Hematopoietic multipotent progenitor cell treated with erythropoietin and hydrocortisone succinate and interleukin-3 and kit ligand, for 4 days (in vitro differentiated cells): ENCODE results near the gene MYOM1.
"Not testable (repeated sequence)": the region's sequence is repeated elsewhere in the genome, so short reads cannot be mapped to it uniquely, and the experiment has no call there.

Source experiments
- DNase-seq: peaks from one replicate; pipeline ENCODE4 v3.0.0-alpha.2; 2015

The MYOM1 gene

GRCh38 chr18:3248658-3249359 is 29.0 kb upstream of the MYOM1 start:
- peak; percentile 87 for DNase-seq

GRCh38 chr18:3248062-3248657 is 28.4 kb upstream of the MYOM1 start:
- DNase-seq: peak; percentile 66

GRCh38 chr18:3247240-3248061 is 27.7 kb upstream of the MYOM1 start, which contains the start of gene MYL12A:
Gene MYL12A, plus strand, starts transcription at chr18:3247801. Its CDS starts 5,447 bp downstream, at chr18:3253248.
- DNase-seq: peak; percentile 99

GRCh38 chr18:3246635-3247239 is 27.0 kb upstream of the MYOM1 start:
- peak; percentile 90 for DNase-seq

GRCh38 chr18:3245853-3246634 is 26.3 kb upstream of the MYOM1 start:
- peak; percentile 96 for DNase-seq

- DNase-seq: no peak
Measured at GRCh38 chr18:3245185-3245564, 25.4 kb upstream of the MYOM1 start.

- peak; percentile 48 for DNase-seq
Measured at GRCh38 chr18:3238742-3239141, 19.0 kb upstream of the MYOM1 start.

- DNase-seq: no peak
Measured at GRCh38 chr18:3236470-3236869, 16.7 kb upstream of the MYOM1 start.

- no peak for DNase-seq
Measured at GRCh38 chr18:3235846-3236245, 16.1 kb upstream of the MYOM1 start.

GRCh38 chr18:3234457-3234856 is 14.7 kb upstream of the MYOM1 start:
- DNase-seq: no peak

- DNase-seq: no peak
Measured at GRCh38 chr18:3233433-3234168, 13.8 kb upstream of the MYOM1 start.

- DNase-seq: no peak
Measured at GRCh38 chr18:3233004-3233403, 13.2 kb upstream of the MYOM1 start.

GRCh38 chr18:3230401-3231334 is 10.9 kb upstream of the MYOM1 start:
- DNase-seq: peak; percentile 33

- no peak for DNase-seq
Measured at GRCh38 chr18:3226048-3226447, 6.3 kb upstream of the MYOM1 start.

- DNase-seq: no peak
Measured at GRCh38 chr18:3225588-3225987, 5.8 kb upstream of the MYOM1 start.

- no peak for DNase-seq
Measured at GRCh38 chr18:3224223-3224622, 4.5 kb upstream of the MYOM1 start.

GRCh38 chr18:3223356-3223755 is 3.6 kb upstream of the MYOM1 start:
- DNase-seq: no peak

- no peak for DNase-seq
Measured at GRCh38 chr18:3221496-3221895, 1.7 kb upstream of the MYOM1 start.

- DNase-seq: not testable (repeated sequence)
Measured at GRCh38 chr18:3220868-3221267, 1.1 kb upstream of the MYOM1 start.

GRCh38 chr18:3219241-3219630 is 532 bp downstream of the MYOM1 start:
- DNase-seq: no peak

GRCh38 chr18:3218819-3219218 is 949 bp downstream of the MYOM1 start:
- no peak for DNase-seq
